K562 (cell line): ENCODE results near the gene CFAP97D2. TPM values are rescaled to one million over a fixed set of nuclear protein-coding genes. Genes with fewer than 3 reads are reported as not detected.

Experiments
- ATAC-seq: fragments of 200-7000 bp; cut with Tn5 transposase; 3 replicates; pipeline ENCODE4 v1.9.1; 2020; ENCODE audit warnings: moderate library complexity
- BruUV-seq: library from RNA; stranded (reverse); fragments of 400-500 nt; replicated peaks from 2 replicates; lab custom pipeline; 2021; lab: Mats Ljungman, UMichigan
- CTCF ChIA-PET: fragments of 300-600 bp; formaldehyde crosslinking; extraction: SDS; loops from one replicate; lab custom pipeline; 2021; ENCODE audit warnings: low intra/inter-chr PET ratio; lab: Yijun Ruan, JAX
- POLR2A ChIA-PET: fragments of 300-600, 350-650 bp; sonication (Branson Sonifier 250); formaldehyde crosslinking; extraction: SDS; loops from one replicate; lab custom pipeline; 2021; ENCODE audit warnings: antibody characterized with exemption, inconsistent platforms; lab: Yijun Ruan, JAX
- DNase-seq, 4 experiments: peaks; one replicate each; pipeline versions ENCODE4 v3.0.0 to v3.0.0-alpha.2; 2011 to 2018; ENCODE audit warnings: low spot score in 3 of 4, mixed read lengths in 3 of 4; ENCODE audit errors: extremely low read depth in 1 of 4
- FAIRE-seq: peaks from 2 replicates; lab custom pipeline; 2011; peaks lifted over from hg19 to GRCh38; lab: Jason Lieb, UNC
- H2AFZ ChIP-seq: 2 replicates; pipeline ENCODE4 v1.6.0; 2011; ENCODE audit warnings: low read depth, low read length, control low read depth, inconsistent platforms
- H3K27ac ChIP-seq: fragments of 200-600 bp; 3 replicates; pipeline ENCODE4 v1.8.0; 2011; ENCODE audit warnings: low read depth, mild to moderate bottlenecking, control low read depth, inconsistent platforms, low read length, moderate library complexity, mixed read lengths; ENCODE audit errors: extremely low read depth
- H3K27me3 ChIP-seq, 2 experiments: fragments of 300-600 bp in 1 of 2; 2 replicates in 1 of 2; 3 replicates in 1 of 2; pipeline versions ENCODE4 v1.6.0 to v1.8.0; 2011; ENCODE audit warnings: inconsistent platforms in 2 of 2, low read length in 2 of 2, mild to moderate bottlenecking in 1 of 2, mixed read lengths in 1 of 2, moderate library complexity in 1 of 2; ENCODE audit not compliant: control insufficient read depth in 2 of 2, insufficient read depth in 2 of 2
- H3K36me3 ChIP-seq: fragments of 300-600 bp; 3 replicates; pipeline ENCODE4 v1.8.0; 2011; ENCODE audit warnings: mild to moderate bottlenecking, low read length, inconsistent platforms; ENCODE audit not compliant: control insufficient read depth, insufficient read depth
- H3K4me1 ChIP-seq, 2 experiments: fragments of 200-600 bp in 1 of 2; replicated peaks in 1 of 2; 2 replicates in 1 of 2; 3 replicates in 1 of 2; pipeline versions ENCODE4 v1.5.1 to v1.8.0; 2011; ENCODE audit warnings: inconsistent platforms in 2 of 2, low read length in 2 of 2, mild to moderate bottlenecking in 1 of 2, mixed read lengths in 1 of 2, moderate library complexity in 1 of 2; ENCODE audit not compliant: control insufficient read depth in 2 of 2, insufficient read depth in 2 of 2
- H3K4me2 ChIP-seq: 2 replicates; pipeline ENCODE4 v1.6.1; 2011; ENCODE audit warnings: low read length, control low read depth, inconsistent platforms, mixed read lengths; ENCODE audit not compliant: insufficient read depth
- H3K4me3 ChIP-seq: fragments of 200-600 bp; sonication (generic), shearing (Covaris generic); 2 replicates; pipeline ENCODE4 v1.5.1; 2016; ENCODE audit warnings: control low read depth, inconsistent platforms
- H3K79me2 ChIP-seq: fragments of 200-600 bp; 3 replicates; pipeline ENCODE4 v1.8.0; 2011; ENCODE audit warnings: low read length, inconsistent platforms; ENCODE audit not compliant: control insufficient read depth, insufficient read depth
- H3K9ac ChIP-seq, 2 experiments: 2 replicates each; pipeline versions ENCODE4 v1.6.0 to v1.6.1; 2011; ENCODE audit warnings: low read depth in 2 of 2, low read length in 2 of 2, control low read depth in 1 of 2, inconsistent platforms in 1 of 2, mild to moderate bottlenecking in 1 of 2, mixed read lengths in 1 of 2; ENCODE audit not compliant: insufficient read depth in 1 of 2
- H3K9me1 ChIP-seq: one replicate; pipeline ENCODE4 v1.6.0; 2011; ENCODE audit warnings: inconsistent platforms, mild to moderate bottlenecking, low read length, moderate library complexity; ENCODE audit not compliant: control insufficient read depth, insufficient read depth
- H3K9me3 ChIP-seq: replicated peaks from 2 replicates; pipeline ENCODE4 v1.5.1; 2011; ENCODE audit warnings: low read depth, low read length, inconsistent platforms; ENCODE audit not compliant: control insufficient read depth, insufficient read depth
- H4K20me1 ChIP-seq: replicated peaks from 2 replicates; pipeline ENCODE4 v1.6.1; 2011; ENCODE audit warnings: low read length, inconsistent platforms, mixed read lengths; ENCODE audit not compliant: control insufficient read depth, insufficient read depth
- ARID1B ChIP-seq: fragments of 450-650 bp; IDR thresholded peaks from 2 replicates; pipeline ENCODE4 v1.6.1; 2016; ENCODE audit warnings: antibody characterized with exemption, mild to moderate bottlenecking, inconsistent platforms
- HMG20A ChIP-seq: fragments of 450-650 bp; formaldehyde crosslinking; conservative IDR thresholded peaks from 2 replicates; pipeline ENCODE4 v1.4.0; 2020; ENCODE audit warnings: mild to moderate bottlenecking, mixed read lengths
- KDM2B ChIP-seq: fragments of 250-450 bp; sonication (Bioruptor Pico); IDR thresholded peaks from 2 replicates; pipeline ENCODE4 v1.8.0; 2021; ENCODE audit warnings: mild to moderate bottlenecking, moderate library complexity
- PHF20 ChIP-seq: fragments of 450-650 bp; IDR thresholded peaks from 2 replicates; pipeline ENCODE4 v1.6.1; 2018; ENCODE audit not compliant: partially characterized antibody
- PHF8 ChIP-seq: fragments of 200-600 bp; sonication (generic); IDR thresholded peaks from 2 replicates; pipeline ENCODE4 v1.6.1; 2012; ENCODE audit warnings: mixed run types, mild to moderate bottlenecking, inconsistent platforms, low read length, moderate library complexity, borderline replicate concordance
- SMAD4 ChIP-seq: fragments of 250-450 bp; sonication (Bioruptor Pico); conservative IDR thresholded peaks from 2 replicates; pipeline ENCODE4 v1.8.0; 2021; ENCODE audit warnings: inconsistent platforms, mild to moderate bottlenecking, moderate library complexity
- SMARCB1 ChIP-seq: IDR thresholded peaks from 2 replicates; pipeline ENCODE4 v1.6.1; 2011; ENCODE audit warnings: improper control_type of control experiment, low read depth; ENCODE audit not compliant: insufficient read length
- ZBTB7A ChIP-seq: IDR thresholded peaks from 2 replicates; pipeline ENCODE4 v1.6.1; 2011; ENCODE audit warnings: low read depth, mild to moderate bottlenecking, low read length, moderate library complexity, borderline replicate concordance; ENCODE audit not compliant: control insufficient read depth
- ZNF174 ChIP-seq: fragments of 250-450 bp; sonication (Bioruptor Pico); IDR thresholded peaks from 2 replicates; pipeline ENCODE4 v1.4.0; 2020; ENCODE audit warnings: mild to moderate bottlenecking
- WGBS: fragments of 100-300 bp; shearing (Covaris generic); methylation state at CpG from one replicate; pipeline ENCODE4 v1.1.6; 2016; ENCODE audit warnings: low coverage, mixed read lengths; ENCODE audit not compliant: insufficient coverage; ENCODE audit errors: missing lambda C conversion rate; 5-methylcytosine and 5-hydroxymethylcytosine counted together
- in situ Hi-C: fragments of 300-500 bp; cut with MboI; formaldehyde crosslinking; loops from 4 replicates; pipeline ENCODE4 v1.15.0; 2018; ENCODE audit warnings: inconsistent platforms, mixed read lengths
- intact Hi-C: fragments of 100-400 bp; cut with micrococcal nuclease; formaldehyde crosslinking; loops from 2 replicates; pipeline ENCODE4 v1.14.2; 2022
- polyA plus RNA-seq, 8 experiments: library from polyadenylated mRNA; depleted of rRNA in 4 of 8; stranded (reverse) in 5 of 8; unstranded in 3 of 8; fragments of >200 nt; fragmentation: Nextera tagmentation in 2 of 8; fragmentation: Illumina TruSeq in 1 of 8; extraction: Ambion mirVana in 2 of 8; extraction: Trizol in 1 of 8; gene quantifications; 2 replicates each; pipeline versions ENCODE4 v1.2.1 to v1.2.3, GENCODE V29; 2011 to 2014; ENCODE audit warnings: inconsistent platforms in 1 of 8, missing spikeins in 1 of 8
- total RNA-seq, 7 experiments: library from RNA; depleted of rRNA in 6 of 7; stranded (reverse); fragments of >200 nt in 6 of 7; fragmentation: Illumina TruSeq in 2 of 7; extraction: Trizol in 2 of 7; gene quantifications; 2 replicates each; pipeline versions ENCODE4 v1.2.1 to v1.2.3, GENCODE V29; 2011 to 2021; ENCODE audit warnings: low replicate concordance in 1 of 7
- TF ChIP-seq, protein P1 (sequence below): fragments of 250-450 bp; sonication (Bioruptor Pico); IDR thresholded peaks from 2 replicates; pipeline ENCODE4 v1.5.1; 2021; ENCODE audit warnings: mild to moderate bottlenecking

The CFAP97D2 gene
- total and polyA plus RNA-seq, 9 of the 15 experiments (the other 6 are each of a cell fraction or from before 2014, with no cell fraction given), result not detected

DNA sequence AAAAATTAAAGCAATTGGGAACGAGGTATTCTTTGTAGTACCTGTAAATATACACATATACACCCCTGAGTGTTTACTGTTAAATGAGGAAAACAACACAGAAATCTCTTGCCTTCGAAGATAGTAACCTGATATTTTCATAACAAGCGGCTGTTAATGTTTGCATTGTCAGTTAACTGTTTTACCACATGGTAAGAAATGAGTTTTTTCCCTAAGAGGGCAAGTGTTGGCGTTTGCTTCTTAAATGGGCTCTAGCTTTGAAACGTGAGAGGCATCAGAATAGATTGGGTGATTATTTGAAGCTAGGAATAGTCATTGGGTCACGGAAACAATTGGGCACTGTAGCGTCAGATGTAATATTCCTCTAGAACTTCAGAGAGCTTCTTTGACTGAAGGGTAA is 80.3 kb downstream of the CFAP97D2 start (continued):
- no peak for TF ChIP-seq HMG20A (CRISPR knock-in tag)
- TF ChIP-seq SMARCB1, result no peak
- TF ChIP-seq, all 486 proteins: peak for 0

DNA sequence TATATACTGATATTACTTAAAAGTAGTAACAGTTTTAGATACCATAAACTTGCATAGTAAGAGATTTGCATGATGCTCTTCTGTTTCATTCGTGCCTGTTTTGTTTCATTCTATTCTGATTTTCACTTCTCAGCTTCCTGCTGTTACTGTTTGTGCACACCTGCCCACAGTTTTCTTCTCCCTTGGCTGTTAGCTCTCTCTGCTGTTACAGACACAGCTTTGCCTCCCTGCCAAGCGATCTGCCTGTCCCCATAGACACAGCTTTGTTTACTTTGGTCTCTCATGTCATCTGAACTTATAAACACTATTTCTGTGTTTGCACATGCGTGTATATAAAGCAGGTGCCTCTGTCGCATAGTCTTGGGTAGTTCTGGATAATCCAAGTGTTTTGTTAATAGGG is 80.9 kb downstream of the CFAP97D2 start:
- ChIA-PET POLR2A (no interaction called here), CTCF (no interaction called here)
- no peaks in the 10 kb centered on the region for H3K9me1 ChIP-seq
- no peaks in the 10 kb centered on the region for H3K4me1 ChIP-seq
- no peak overlapping the region for H2AFZ ChIP-seq
- no peaks in the 10 kb centered on the region for H4K20me1 ChIP-seq
- no peaks in the 10 kb centered on the region for H3K27me3 ChIP-seq
- no peak overlapping the region for H3K9ac ChIP-seq
- in situ Hi-C loops (no loop called here), intact Hi-C loops (no loop called here)
- TF ChIP-seq, protein P1, sequence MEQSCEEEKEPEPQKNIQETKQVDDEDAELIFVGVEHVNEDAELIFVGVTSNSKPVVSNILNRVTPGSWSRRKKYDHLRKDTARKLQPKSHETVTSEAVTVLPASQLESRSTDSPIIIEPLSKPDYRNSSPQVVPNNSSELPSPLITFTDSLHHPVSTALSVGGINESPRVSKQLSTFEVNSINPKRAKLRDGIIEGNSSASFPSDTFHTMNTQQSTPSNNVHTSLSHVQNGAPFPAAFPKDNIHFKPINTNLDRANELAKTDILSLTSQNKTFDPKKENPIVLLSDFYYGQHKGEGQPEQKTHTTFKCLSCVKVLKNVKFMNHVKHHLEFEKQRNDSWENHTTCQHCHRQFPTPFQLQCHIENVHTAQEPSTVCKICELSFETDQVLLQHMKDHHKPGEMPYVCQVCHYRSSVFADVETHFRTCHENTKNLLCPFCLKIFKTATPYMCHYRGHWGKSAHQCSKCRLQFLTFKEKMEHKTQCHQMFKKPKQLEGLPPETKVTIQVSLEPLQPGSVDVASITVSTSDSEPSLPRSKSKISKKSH (CRISPR knock-in tag), result no peak
- TF ChIP-seq SMAD4 (CRISPR knock-in tag) (no peak), PHF20 (no peak), KDM2B (CRISPR knock-in tag) (no peak), ZBTB7A (no peak), PHF8 (no peak), ZNF174 (no peak), ARID1B (no peak)
- no peak for DNase-seq
- H3K4me2 ChIP-seq, result no peak overlapping the region
- H3K9me3 ChIP-seq, result no peaks in the 10 kb centered on the region
- H3K4me3 ChIP-seq, result no peak overlapping the region
- H3K27ac ChIP-seq, result no peak overlapping the region
- peaks cover 98% of the 10 kb centered on the region for H3K36me3 ChIP-seq
- 87% methylated on average over 3 of the region's 4 CpGs for WGBS
- no TSS peak for BruUV-seq
- no peak for ATAC-seq
- H3K79me2 ChIP-seq, result no peaks in the 10 kb centered on the region
- FAIRE-seq, result no peak
